HEK293 (cell line): Measurements from ENCODE around the gene PMP22.

Experiments used
- CTCF ChIP-seq: fragments of 450-650 bp; formaldehyde crosslinking; IDR thresholded peaks from 2 replicates; pipeline ENCODE4 v1.5.1; 2016; ENCODE audit warnings: missing biosample characterization, missing genetic modification characterization
- YY1 ChIP-seq: fragments of 450-650 bp; formaldehyde crosslinking; IDR thresholded peaks from 2 replicates; pipeline ENCODE4 v1.5.1; 2018; ENCODE audit warnings: missing biosample characterization, missing genetic modification characterization
- ZNF174 ChIP-seq: fragments of 450-650 bp; formaldehyde crosslinking; IDR thresholded peaks from 2 replicates; pipeline ENCODE4 v1.5.0; 2017; ENCODE audit warnings: missing biosample characterization, mild to moderate bottlenecking, missing genetic modification characterization
- ZNF184 ChIP-seq: fragments of 450-650 bp; IDR thresholded peaks from 2 replicates; pipeline ENCODE4 v1.5.1; 2018; ENCODE audit warnings: missing biosample characterization, mild to moderate bottlenecking, missing genetic modification characterization
- ZNF664 ChIP-seq: fragments of 450-650 bp; formaldehyde crosslinking; IDR thresholded peaks from 2 replicates; pipeline ENCODE4 v1.5.1; 2016; ENCODE audit warnings: missing biosample characterization, missing genetic modification characterization

- TF ChIP-seq CTCF (tag by site-specific recombination) (no peak), ZNF184 (no peak), YY1 (tag by site-specific recombination) (no peak), ZNF174 (tag by site-specific recombination) (no peak), ZNF664 (tag by site-specific recombination) (no peak)
Observed at GRCh38 chr17:15303851-15304250, 38.7 kb upstream of the PMP22 start.
